D721Med (cell line): ENCODE data around the gene JUP.

Source experiments
- DNase-seq: peaks from one replicate; pipeline ENCODE4 v3.0.0; 2011; ENCODE audit warnings: low spot score; ENCODE audit not compliant: insufficient read length
- FAIRE-seq: peaks from 2 replicates; lab custom pipeline; 2011; peaks lifted over from hg19 to GRCh38; lab: Jason Lieb, UNC
- TF ChIP-seq, protein P1 (sequence below): IDR thresholded peaks from 2 replicates; pipeline ENCODE4 v1.5.1; 2012; ENCODE audit warnings: mild to moderate bottlenecking, control low read depth; ENCODE audit not compliant: insufficient read depth; ENCODE audit errors: missing control alignments

JUP gene

DNA sequence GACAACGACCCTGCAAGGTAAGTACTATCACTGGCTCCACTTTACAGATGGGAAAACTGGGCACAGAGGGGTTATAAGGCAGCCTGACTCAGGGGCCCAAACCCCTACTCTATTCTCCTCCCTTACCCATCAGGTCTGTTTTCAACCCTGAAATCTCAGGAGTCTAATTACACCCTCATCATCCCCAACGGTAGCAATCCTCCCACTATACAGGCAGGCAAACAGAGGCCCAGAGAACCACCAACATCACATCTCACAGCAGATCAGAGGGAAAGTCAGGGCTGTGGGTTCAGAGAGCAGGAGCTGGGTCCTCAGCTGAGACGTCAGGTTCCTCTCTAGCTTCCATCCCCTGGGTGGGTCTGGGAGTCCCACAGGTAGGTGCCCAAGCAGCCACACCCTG is 16.5 kb downstream of the JUP start:
- no peak for DNase-seq
- no peak for FAIRE-seq
- TF ChIP-seq, protein P1, sequence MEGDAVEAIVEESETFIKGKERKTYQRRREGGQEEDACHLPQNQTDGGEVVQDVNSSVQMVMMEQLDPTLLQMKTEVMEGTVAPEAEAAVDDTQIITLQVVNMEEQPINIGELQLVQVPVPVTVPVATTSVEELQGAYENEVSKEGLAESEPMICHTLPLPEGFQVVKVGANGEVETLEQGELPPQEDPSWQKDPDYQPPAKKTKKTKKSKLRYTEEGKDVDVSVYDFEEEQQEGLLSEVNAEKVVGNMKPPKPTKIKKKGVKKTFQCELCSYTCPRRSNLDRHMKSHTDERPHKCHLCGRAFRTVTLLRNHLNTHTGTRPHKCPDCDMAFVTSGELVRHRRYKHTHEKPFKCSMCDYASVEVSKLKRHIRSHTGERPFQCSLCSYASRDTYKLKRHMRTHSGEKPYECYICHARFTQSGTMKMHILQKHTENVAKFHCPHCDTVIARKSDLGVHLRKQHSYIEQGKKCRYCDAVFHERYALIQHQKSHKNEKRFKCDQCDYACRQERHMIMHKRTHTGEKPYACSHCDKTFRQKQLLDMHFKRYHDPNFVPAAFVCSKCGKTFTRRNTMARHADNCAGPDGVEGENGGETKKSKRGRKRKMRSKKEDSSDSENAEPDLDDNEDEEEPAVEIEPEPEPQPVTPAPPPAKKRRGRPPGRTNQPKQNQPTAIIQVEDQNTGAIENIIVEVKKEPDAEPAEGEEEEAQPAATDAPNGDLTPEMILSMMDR = no peak

DNA sequence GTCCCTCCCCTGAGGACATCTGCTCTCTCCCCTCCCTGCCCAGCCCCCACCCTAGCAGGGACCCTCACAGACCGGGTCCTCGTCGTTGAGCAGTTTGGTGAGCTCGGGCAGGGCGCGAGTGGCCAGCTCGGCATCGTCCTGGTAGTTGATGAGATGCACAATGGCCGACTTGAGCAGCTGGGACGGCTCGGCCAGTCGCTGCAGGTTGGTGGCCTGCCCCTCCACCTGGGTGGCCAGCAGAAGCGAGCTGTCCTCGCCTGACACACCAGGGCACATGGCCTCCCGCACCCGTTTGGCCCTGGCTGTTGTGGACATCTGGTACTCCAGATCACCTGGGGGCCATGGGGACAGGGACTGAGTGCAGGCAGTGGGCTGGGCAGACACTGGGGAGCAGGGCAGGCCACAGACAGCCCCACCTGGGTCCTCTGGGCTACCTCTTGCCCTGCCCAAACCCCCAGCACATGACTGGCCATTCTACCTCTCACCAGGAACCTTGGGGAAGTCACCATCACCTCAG is 17.1 kb downstream of the JUP start:
- no peak for FAIRE-seq
- no peak for DNase-seq
- TF ChIP-seq, protein P1 = no peak

DNA sequence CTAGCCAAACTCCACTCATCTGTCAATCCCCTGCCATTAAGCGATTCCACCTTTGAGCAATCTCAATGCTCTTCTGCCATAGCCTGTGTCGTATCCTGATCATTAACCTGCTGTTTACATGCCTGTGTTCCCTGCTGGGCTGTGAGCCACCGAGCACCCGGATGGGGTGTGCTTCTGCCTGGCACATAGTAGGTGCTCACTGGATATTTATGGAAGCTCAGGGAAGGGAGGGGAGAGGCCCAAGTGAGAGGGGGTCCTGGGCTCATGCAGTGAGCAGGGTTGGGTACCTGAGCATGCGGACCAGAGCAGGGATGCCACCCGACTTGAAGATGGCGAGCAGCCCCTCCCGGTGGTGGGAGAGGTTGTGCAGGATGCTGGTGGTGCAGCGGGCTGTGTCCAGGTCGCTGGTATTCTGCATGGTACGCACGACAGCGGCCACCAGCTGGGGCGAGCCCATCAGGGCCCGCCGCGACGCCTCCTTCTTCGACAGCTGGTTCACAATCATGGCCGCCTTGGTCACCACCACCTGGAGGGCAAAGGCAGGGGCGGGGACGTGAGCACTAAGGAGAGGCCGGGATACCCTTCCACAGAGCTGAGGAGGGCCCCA is 17.7 kb downstream of the JUP start:
- DNase-seq (no peak), FAIRE-seq (no peak)
- TF ChIP-seq, protein P1 = no peak

DNA sequence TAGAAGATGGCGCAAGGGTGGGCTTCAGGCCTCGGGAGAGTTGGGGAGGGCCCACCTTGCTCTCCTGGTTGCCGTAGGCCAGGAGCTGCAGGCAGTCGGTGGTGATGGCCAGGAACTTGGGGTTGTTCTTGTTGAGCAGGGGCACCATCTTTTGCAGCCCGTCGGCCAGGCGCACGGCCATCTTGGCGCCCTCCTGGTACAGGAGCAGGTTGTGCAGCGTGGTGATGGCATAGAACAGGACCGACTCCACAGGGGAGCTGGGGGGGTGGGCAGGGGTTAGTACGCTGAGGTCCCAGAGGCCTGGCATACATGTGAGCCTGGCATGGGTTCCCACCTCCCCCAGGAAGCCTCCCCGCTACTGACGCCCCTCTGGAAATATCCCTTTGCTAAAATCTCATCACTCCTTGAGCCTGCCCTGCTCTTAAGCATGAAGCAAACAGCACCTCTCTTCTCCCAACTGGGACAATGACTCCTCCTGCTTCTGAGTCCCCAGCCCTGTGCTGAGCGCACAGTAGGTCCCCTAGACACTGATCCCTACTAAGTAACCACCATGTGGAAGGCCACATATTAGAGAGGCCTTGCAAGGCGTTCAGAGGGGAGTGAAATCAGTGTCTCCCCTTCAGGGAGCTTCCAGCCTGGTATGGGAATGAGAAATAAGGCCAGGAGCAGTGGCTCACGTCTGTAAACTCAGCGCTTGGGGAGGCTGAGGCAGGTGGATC is 19.0 kb downstream of the JUP start:
- FAIRE-seq (no peak), DNase-seq (no peak)
- TF ChIP-seq, protein P1 = no peak

DNA sequence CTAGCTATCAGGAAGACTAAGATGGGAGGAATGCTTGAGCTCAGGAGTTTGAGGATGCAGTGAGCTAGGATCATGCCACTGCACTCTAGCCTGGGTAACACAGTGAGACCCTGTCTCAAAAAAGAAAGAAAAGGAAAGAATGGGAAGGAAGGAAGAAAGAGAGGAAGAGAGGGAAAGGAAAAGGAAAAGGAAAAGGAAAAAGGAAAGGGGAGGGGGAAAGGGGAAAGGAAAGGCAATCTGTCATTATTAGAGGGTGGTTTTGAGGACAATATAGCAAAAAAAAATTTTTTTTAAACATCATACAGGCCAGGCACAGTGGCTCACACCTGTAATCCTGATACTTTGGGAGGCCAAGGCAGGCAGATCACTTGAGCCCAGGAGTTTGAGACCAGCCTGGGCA is 20.4 kb downstream of the JUP start:
- DNase-seq = no peak
- no peak for FAIRE-seq
- TF ChIP-seq, protein P1 = no peak

DNA sequence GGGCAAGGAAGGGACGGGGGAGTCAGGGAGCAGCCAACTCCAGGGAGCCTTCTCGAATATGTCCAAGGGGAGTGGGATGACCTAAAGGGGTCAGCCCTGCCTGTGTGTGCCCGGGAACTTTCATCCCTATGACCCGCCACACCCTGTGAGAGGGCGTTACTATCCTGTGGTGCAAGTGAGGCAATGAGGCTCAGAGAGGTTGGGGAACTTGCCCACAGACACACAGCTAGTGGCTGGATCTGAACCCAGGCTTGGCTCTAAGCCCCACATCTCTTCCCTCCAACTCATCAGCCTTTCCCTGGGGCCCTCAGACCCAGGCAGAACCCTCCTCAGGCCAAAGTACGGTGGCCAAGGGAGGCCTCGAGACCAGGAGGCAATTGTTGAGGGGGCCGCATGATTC is 23.2 kb downstream of the JUP start:
- no peak for DNase-seq
- TF ChIP-seq, protein P1 = no peak

DNA sequence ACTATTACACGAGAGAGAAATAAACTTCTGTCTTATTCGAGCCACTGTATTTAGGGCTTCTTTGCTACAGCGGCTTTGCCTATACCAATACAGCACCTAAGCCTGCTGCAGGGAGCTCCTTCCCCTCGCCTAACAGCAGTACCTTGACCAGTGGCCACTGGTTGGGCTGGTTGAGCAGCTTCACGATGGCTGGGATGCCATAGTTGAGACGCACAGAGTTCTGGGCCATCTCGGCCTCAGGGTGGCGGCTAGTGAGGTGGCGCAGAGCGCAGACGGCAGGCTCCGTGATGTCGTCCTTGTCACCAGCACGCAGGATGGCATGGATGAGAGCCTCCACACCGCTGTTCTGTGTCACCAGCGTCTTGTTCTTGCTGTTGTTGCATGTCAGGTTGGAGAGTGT is 23.7 kb downstream of the JUP start:
- DNase-seq = no peak
- TF ChIP-seq, protein P1 = no peak
- no peak for FAIRE-seq

More for the DNA sequence above, 23.2 kb downstream of the JUP start:
- no peak for FAIRE-seq
